ENCODE data around the gene ACSL1.

GRCh38 chr4:184848510-184848909 is 22.7 kb upstream of the ACSL1 start:
- no peak for TF ChIP-seq ELF4 (IDR thresholded peaks at IDR 0.05)
- no peak for TF ChIP-seq SUZ12 (IDR thresholded peaks at IDR 0.05)
- TF ChIP-seq SP1 (IDR thresholded peaks at IDR 0.05) = no peak
- no peak for TF ChIP-seq ARNT (IDR thresholded peaks at IDR 0.05)
- TF ChIP-seq PKNOX1 (IDR thresholded peaks at IDR 0.05) = no peak
- no peak for TF ChIP-seq ZNF384 (IDR thresholded peaks at IDR 0.05)
- no peak for TF ChIP-seq NFRKB (IDR thresholded peaks at IDR 0.05)
- TF ChIP-seq BHLHE40 (IDR thresholded peaks at IDR 0.05; ENCODE audit: borderline replicate concordance) = no peak
- TF ChIP-seq FOXK2 (IDR thresholded peaks at IDR 0.05) = no peak

Measured in HEK293T (cell line).